ENCODE results near the gene BAIAP2L2. TPM values are rescaled to one million over a fixed set of nuclear protein-coding genes. Genes with fewer than 3 reads are reported as not detected.

The BAIAP2L2 gene
- total RNA-seq, result 0.16 TPM

GRCh38 chr22:38110008-38110862 is at the start of gene BAIAP2L2:
Gene BAIAP2L2 (minus strand): TSS chr22:38110684. CDS start chr22:38110525, 159 bp downstream.

GRCh38 chr22:38083931-38084631 is 26.4 kb downstream of the BAIAP2L2 start, which contains the start of gene SLC16A8:
Gene SLC16A8 (minus strand): TSS chr22:38084184. CDS start chr22:38082873, 1,311 bp downstream.

GRCh38 chr22:38056969-38057891 is 53.3 kb downstream of the BAIAP2L2 start, which contains the start of gene PICK1:
Gene PICK1 (plus strand): TSS chr22:38057404. CDS start chr22:38057810, 406 bp downstream.

Other genes with a start within 250 kb of the BAIAP2L2 start
- gene MICALL1, start 204.4 kb downstream of the BAIAP2L2 start, total RNA-seq, result 20.8 TPM
- not detected for gene C22orf23, start 157.1 kb downstream of the BAIAP2L2 start, total RNA-seq
- 32.8 TPM for gene POLR2F, start 157.0 kb downstream of the BAIAP2L2 start, total RNA-seq
- 14.1 TPM for gene SOX10, start 126.1 kb downstream of the BAIAP2L2 start, total RNA-seq
- 33.2 TPM for gene PICK1, start 53.3 kb downstream of the BAIAP2L2 start, total RNA-seq
- 12.6 TPM for gene SLC16A8, start 26.5 kb downstream of the BAIAP2L2 start, total RNA-seq
- gene PLA2G6, start 71.1 kb upstream of the BAIAP2L2 start, total RNA-seq, result 58.6 TPM
- gene MAFF, start 91.3 kb upstream of the BAIAP2L2 start, total RNA-seq, result 28.9 TPM
- gene TMEM184B, start 162.3 kb upstream of the BAIAP2L2 start, total RNA-seq, result 68.2 TPM
- gene CSNK1E, start 206.7 kb upstream of the BAIAP2L2 start, total RNA-seq, result 174 TPM